AML-193 (cell line): Measurements from ENCODE around the gene PPM1L.

Experiments used
- DNase-seq, 2 experiments: peaks; one replicate each; lab custom pipeline; 2025; lab: John Stamatoyannopoulos, UW

Gene PPM1L

DNA sequence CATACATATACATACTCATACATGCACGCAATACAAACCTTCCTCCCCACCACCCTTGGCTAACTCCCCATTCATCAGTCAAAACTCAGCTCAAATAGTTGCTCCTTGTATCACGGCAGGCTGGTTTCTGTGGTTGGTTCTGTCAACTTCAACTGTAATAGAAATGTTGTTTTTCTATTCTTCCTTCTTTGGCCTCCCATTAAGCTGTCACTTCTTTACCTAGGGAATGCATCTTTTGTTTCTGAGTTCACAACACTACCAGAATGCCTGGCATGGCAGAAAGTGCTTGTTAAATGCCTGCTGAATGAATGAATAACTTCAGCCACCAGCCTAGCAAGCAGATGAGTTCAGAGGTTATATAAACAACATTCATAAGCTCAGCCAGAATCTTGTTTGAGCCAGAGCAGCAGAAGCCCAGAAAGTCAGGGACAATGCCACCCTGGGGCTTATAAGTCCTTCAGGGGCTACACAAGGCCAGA lies 286.0 kb downstream of the PPM1L start:
- DNase-seq = no peak

DNA sequence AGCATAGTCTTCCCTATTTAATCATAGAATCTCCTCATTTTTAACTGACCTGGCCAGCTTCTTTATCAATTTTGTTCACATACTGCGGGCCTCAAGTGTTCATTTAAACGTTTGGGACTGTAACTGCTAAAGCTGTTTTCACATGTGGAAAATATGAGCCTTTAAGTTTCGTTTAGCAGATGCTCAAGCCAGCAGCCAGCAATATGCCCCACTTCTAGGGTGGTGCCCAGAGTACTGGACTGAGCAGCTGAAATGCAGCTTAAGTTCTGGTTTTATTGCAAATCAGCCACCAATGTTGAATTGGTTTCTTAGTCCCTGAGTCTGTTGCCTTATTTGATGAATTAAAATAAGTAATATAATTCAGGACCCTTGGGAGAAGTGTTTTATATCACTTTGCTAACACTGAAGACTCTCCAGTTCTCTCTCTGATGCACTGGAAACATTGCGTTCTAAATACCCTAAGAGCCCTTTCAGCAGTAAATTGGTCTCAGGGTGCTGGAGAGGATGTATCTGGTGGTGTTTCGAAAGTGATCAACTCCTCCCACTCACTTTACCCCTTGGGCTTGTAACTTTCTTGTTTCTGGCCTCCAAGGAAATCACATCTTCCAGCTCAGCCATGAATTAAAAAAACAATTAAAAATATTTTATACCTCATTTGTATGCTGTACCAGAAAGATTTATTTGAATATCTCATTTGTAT lies 287.5 kb downstream of the PPM1L start:
- DNase-seq = no peak

DNA sequence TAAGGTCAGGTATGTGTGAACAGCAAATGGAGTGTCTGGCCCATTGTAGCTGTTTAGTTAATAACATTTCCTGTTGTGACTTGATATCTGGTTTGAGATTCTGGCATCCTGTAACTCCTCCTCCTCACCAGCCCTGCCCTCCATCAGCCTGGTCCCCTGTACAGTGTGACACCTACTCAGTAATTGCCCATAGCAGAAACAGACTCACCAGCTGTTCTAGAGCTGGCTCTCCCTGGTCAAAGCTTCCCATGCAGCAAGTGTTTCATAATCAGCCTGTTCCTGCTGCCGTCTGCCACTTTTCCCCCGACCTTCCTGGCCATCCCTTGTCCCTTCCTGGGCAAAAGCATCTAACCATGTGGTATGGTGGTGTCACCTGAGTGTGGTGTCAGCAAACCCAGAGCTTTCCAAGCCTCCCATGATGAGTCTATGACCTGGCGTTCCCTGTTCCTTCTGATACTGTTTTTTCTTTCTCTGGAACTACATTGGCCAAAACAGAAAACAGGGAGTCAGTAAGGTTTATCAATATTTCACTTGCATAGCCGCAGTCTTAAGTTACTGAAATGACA lies 293.7 kb downstream of the PPM1L start:
- DNase-seq = no peak

DNA sequence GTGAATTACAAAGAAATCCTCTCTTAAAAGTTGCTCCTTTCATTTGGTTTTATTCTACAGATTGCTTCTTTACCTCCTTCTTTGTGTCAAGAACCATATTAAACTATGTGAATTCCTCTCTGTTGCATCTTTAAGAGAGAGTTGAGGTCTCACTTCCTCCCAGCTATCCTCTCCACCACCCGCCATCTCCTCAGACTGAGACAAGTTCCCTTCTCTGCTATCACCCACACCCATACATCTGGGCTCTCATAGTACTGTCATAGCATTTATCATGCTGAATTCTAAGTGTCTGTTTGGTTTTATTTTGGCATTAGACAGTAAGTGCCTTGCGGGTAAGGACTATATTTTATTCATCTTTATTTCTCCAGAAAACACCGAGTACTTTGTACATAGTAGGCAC lies 294.9 kb downstream of the PPM1L start:
- no peak for DNase-seq

DNA sequence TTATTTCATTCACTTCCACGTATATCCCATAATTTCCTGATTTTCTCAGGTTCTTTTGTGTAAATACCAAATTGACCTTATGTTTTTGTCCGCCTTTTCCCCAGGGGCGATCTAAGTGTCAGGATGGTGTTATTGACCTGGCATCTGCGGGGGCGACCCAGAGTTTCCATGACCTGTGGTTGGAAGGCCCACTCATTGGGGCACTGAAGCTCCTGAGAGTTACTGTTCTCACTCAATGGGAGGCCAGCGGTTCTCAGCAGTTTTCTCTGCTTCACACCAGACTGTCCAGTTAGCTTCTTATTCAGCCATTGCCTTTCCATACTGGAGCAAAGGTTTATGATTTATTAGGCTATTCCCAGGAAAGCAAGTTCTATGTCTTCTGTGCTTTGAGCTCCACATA lies 295.8 kb downstream of the PPM1L start:
- no peak for DNase-seq

DNA sequence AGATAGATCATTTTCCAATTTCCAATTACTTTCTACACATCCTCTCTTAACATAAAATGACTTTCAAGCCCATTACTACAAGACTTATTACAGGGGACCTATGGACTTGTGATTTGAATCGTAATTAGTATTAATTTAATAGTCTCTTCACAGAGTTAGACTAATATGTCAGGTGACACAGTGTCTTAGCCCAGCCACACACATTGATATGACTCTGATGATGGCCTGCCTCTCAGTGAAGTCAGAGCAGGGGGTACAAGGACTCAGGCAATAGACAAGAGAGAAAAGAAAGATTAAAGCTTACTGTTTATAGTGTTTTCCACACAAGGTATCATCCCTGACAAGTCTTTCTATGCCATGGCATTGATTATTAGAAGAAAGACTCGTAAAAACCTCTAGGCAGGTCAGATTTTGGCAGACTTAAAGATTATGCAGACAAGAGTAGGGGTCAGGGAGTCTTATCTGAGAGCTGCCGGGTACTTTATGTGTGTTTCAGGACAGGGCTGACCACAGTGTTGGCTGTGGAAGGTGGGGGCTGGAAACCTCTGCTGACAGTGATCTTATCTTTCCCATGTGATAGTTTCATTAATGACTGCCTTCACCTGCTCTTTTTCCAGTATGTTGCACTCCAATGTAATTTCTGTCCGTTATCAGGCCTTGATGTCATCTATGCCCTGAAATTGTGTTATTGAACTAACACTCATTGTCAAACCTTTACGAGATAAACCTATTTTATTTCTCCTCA lies 299.0 kb downstream of the PPM1L start:
- no peak for DNase-seq

DNA sequence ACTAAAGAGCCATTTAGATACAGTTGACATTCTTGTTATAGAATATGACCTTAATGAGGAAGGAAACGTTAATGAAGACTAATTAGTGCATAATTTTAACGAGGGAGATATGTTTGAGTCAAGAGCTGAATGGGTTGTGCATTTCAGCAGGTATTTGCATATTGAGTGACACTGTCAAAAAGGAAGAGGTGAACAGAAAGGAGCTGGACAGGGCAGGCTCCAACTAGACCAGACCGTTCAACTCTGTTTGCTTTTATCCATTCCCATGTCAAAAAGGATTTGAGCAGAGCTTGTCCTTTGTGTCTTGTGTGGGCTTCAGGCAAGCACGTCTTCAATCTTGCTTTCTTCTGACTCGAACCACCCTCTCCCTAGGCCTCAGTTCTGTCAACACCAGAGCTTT lies 308.4 kb downstream of the PPM1L start:
- DNase-seq = no peak

DNA sequence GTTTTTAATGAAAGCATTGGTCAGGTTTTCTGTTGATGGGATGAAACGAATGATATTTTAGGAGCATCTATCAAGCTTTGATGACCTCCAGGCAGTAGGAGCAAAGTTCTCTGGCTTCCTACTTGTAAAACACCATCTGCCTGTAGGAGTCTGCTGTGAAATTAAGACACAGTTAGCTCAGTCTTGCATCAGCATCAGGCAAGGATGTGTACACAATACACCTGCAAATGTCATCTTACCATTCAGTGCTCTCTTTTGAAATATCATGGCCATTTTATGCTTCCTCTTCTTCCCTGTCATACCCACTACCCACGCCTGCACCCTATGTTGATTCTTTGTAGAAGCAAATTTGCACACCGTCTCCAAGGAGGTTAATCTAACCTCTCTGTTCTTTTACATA lies 310.9 kb downstream of the PPM1L start:
- no peak for DNase-seq

DNA sequence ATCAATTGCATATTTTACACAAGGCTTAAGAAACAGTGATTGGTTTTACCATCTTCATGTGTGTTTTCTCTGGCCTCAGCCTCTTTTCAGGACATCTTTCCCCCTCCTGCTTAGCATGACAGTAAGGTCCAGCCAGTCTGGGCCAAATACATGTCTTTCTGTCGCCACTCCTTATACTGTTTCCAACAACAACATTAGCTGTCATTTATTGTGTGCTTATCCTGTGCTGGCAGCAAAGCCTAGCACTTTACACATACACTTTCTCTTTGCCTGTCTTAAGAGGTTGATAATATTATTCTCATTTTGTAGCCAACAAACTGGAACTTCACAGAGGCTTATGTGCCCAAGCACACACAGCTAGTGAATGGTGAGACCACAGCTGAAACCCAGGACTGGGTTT lies 311.3 kb downstream of the PPM1L start:
- no peak for DNase-seq

DNA sequence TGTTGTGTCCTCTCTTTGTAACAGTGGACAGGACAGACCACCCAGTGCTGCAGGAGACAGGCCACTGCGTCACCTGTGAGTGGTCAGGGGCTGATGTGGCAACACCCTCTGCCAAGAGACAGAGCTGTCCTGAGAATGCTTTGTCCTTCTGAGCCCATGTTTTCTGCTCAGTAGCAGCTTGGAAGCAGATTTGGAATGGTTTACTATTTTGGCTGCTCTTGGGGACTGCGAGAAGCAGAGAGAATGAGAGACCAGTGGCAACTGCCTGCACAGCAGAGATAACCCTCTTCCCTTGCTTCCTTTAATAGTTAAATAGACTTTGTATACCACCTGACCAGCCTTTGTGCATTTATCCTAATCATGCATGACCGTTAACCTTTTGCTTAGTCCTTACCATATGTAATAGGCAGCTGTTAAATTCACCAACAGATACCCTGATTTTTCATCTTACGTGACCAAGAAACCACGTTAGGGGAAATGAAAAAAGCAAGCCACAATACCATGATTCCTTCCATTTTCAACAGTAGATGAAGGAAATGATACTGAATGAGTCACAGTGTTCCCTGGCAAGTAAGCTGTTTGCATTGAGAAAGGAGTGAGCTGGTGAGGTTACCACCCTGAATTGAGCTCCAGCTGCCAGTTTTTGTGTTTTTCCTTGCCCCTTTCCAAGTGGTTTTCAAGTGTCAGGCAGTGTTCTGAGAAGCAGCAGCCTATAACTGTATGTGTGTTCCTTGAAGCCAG lies 313.6 kb downstream of the PPM1L start:
- peak; percentile 42 to 43 for DNase-seq

DNA sequence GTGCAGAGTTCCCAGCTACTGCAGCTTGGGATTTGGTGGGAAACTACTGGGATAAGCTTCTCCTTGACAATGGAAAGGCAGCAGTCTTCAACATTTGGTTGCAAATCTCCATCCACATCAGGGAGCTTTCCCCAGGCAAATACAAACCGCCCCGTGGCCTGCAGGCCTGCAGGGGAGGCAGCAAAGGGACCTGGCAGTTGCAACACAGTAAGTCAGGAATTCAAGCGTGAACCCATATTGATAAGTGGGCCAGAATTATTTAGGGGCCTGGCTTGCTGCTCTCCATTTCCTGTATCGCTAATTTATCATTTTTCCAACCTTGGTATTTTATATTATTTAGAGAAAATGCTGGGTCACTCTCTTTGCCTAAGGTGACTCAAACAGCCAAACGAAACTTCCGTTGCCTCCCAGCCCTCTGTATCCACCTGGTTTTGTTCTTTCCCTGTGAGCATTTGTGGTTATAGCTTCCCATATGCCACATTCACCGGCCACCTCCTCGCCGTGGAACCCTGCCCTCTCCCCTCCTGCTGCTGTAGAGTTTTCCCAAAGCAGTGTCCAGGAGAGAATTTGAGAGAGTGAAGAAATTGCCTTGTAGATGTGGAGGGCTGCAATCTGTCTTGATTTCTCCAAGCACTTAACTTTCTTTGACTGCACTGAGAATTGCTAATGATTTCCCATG lies 314.4 kb downstream of the PPM1L start:
- no peak for DNase-seq

DNA sequence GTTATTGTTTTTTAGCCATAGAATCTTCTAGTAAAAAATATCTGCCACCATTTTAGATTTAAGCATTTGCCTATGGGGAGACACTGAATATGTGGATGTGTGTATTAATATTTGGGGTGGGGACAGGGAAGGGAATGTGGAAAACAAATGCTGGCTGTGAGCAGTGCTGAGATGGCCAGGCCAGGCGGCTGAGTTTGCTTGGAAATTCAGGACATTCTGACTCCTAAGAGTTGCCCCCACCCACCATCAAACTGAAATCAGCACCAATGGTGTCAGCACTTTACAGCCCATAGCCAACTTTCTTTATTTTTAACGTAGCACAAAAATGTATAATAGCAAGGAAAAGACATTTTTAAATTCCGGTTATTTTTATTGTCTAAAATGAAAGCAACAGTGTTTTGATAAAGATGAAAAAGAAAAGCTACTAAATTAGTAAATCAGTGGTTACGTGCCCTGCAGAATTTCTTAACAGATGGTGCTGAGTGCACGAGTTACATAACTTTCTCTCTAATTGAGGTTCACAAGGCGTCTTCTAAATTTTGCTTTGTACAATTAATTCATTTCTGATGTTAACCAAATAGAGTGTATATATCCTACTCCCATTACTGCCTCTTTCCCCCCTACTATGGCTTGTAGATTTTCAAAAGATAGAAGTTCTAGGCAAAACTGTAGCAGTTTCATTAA lies 315.1 kb downstream of the PPM1L start:
- DNase-seq = no peak

DNA sequence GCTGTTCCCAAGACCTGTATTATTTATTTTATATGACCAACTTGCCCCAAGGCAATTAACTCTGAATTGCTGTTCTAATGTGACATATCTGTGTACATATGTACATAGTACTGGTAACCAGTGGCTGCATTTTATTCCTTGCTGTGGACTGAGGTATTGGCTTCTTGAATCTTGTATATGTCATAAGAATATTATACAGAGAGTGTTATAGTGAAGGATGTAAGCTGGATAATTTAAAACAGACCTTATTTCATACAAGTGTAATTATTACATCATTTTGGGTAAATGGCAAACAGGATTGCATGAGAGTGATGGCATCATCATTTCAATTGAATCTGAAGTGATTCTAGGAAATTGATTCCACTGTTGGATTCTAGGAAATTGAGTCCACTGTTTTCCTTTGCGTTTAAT lies 316.2 kb downstream of the PPM1L start:
- no peak for DNase-seq

DNA sequence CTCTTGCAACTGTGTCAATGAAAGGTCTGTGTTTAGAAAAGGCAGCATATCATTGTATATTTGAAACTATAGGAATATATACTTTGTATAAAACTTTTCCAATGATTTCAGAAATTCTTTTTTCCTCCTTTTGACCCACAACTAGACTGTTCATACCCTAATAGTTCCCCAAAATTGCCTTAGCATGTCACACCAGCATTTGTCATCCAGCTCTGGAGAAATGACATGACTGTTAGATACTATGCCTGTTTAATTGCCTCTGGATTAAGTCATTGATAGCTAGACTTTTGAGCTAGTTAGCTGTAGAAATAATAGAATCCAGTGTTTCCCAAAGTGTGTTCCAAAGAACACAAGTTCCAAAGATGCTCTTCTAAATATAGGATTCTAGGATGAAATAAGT lies 316.7 kb downstream of the PPM1L start:
- no peak for DNase-seq

DNA sequence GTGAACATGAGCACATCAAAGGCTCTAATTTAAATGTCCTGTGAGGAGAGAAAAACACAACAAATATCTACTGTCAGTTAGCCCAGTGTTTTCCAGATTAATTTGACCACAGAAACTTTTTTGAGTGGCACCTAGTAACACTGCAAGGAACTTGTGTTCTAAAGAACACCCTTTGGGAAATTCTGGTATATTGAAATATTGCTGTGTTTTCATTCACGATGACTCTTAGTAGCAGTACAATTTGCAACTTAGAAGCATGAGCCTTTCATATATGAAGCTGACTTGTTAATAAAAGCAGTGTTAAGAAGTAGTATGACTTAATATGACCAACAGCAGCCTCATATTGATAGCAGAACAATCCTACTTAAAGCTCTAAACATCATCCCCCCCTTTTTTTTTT lies 317.1 kb downstream of the PPM1L start:
- no peak for DNase-seq

DNA sequence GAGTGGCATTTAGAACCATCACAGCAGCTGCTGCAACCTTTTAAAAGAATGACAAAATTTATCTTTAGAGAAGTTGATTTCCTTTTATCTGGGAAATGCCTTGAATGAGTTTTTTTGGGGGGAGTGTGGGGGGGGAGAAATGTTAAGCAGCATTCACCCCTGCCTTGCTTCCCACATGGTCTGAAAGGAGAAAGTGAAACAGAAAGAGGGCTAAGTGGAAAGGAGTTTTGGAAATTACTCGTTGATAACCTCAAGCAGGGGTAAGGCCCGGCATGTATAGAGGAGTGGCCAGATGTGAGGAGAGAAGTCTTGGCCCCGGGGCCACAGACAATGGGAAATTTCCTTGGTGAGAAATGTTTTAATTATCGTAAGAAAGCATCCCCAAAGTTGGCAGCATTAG lies 325.6 kb downstream of the PPM1L start:
- DNase-seq = peak; percentile 16 to 32

DNA sequence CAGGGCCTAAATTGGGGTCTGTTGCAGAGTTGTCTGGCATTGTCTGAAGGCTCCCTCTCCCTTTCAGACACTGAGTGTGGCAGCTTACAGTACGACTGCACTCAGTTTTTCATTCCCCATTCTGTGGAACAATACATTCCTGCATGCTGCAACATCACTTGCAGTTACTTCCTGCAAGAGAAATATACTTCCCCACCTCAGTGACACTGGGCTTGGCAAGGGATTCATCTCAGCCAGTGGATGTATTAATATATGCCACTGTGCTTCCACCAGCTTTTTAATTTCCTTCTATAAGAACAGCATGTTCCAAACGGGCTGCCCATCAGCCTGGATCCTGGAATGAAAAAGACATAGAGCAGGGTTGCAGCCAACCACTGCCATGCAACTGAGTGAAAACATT lies 326.0 kb downstream of the PPM1L start:
- peak; percentile 26 to 34 for DNase-seq

DNA sequence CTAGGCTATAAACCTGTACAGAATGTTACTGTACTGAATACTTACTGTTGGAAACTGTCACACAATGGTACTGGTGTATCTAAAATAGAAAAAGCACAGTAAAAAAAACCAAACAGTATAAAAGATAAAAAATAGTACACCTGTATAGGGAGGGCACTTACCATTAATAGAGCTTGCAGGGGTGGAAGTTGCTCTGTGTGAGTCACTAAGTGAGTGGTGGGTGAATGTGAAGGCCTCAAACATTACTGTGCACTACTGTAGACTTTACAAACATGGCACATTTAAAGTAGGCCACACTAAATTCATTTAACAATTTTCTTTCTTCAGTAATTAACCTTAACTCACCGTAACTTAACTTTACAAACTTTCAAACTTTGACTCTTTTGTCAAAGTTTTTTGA lies 327.1 kb downstream of the PPM1L start:
- no peak for DNase-seq

DNA sequence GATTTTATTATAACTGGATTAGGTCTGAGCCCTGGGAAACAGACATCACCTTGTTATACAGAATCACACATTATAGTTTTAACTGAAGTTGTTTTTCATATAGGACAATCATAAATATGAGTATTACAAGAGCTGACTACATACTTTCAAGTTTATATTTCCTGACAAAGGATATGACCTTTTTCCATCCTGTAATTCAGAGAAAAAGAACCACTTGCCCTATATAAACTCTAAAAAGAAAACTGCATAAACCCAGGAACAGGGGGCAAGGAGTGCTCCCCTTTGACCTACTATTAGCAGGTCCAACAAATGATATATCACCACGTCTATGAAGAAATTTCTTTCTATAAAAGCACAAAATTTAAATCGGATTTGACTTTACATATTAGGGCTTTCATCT lies 328.2 kb downstream of the PPM1L start:
- no peak for DNase-seq

DNA sequence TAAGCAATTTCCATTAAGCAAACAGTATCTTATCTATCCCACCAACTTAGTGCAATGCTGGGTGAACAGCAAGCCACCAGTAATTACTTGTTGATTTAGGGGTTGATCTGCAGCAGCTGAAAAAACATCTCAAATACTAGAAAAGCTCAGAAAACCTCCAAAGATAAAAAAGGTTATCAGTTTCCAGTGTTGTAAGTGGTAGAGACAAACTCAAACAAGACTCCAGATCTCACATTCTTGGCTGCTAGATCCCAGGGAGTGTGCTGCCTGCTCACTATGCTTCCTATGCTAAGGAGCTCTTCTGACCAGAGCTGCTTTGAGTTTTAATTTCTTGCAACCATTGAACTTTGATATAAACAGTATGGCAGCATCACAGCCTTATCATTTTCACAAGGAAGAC lies 337.9 kb downstream of the PPM1L start:
- no peak for DNase-seq

DNA sequence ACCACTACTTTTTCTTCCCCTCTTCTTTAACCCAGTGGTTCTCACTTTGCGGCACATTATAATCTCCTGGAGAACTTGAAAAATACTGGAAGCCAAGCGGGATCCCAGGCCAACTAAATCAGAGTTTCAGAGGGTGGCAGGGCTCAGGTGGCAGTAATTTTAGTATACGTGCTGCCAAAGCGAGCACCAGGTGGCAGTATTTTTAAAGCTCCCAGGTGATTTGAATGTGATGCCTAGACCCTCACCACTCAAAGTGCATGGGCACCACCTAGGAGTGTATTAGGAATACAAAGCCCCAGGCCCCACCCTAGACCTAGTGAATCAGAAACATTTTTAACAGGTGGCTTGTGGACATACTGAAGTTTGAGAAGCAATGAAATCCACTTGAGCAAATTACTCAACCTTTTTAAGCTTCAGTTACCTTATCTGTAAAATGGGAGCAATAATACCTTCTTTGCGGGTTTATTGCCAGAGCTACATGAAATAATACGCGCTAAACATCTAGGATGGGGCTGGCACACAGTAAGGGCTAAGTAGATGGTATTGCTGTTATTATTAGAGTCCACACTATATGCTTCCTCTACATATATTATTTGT lies 340.8 kb downstream of the PPM1L start:
- no peak for DNase-seq
